AG09309 (cell line): ENCODE results near the gene SERP2.

Experiments used
- DNase-seq: peaks from one replicate; pipeline ENCODE4 v3.0.0-alpha.2; 2010; ENCODE audit warnings: low read depth
- H3K4me3 ChIP-seq: 2 replicates; pipeline ENCODE4 v1.5.1; 2011; ENCODE audit warnings: mild to moderate bottlenecking, low read depth, low read length, moderate library complexity; ENCODE audit not compliant: control insufficient read depth
- CTCF ChIP-seq: IDR thresholded peaks from 2 replicates; pipeline ENCODE4 v1.5.1; 2011; ENCODE audit warnings: mild to moderate bottlenecking, low read depth, low read length, inconsistent platforms; ENCODE audit not compliant: insufficient read depth, control insufficient read depth; ENCODE audit errors: missing control alignments

SERP2 gene

GRCh38 chr13:44374348-44374712 lies 706 bp downstream of the SERP2 start:
- peak overlapping the region; percentile 35; the same call in 1 of the 2 replicates for H3K4me3 ChIP-seq
- DNase-seq = no peak
- no peak for TF ChIP-seq CTCF

GRCh38 chr13:44378277-44378676 lies 4.7 kb downstream of the SERP2 start:
- H3K4me3 ChIP-seq = no peak overlapping the region
- no peak for TF ChIP-seq CTCF
- no peak for DNase-seq

GRCh38 chr13:44379885-44380284 lies 6.3 kb downstream of the SERP2 start:
- H3K4me3 ChIP-seq = no peak overlapping the region
- no peak for DNase-seq
- TF ChIP-seq CTCF = no peak

- no peak overlapping the region for H3K4me3 ChIP-seq
- DNase-seq = no peak
- TF ChIP-seq CTCF = no peak
Measured at GRCh38 chr13:44380404-44381165, 7.0 kb downstream of the SERP2 start.

GRCh38 chr13:44382635-44383145 lies 9.1 kb downstream of the SERP2 start:
- no peak overlapping the region for H3K4me3 ChIP-seq
- no peak for TF ChIP-seq CTCF
- no peak for DNase-seq

GRCh38 chr13:44383945-44384344 lies 10.3 kb downstream of the SERP2 start:
- H3K4me3 ChIP-seq = no peak overlapping the region
- DNase-seq = no peak
- no peak for TF ChIP-seq CTCF

GRCh38 chr13:44384778-44385177 lies 11.2 kb downstream of the SERP2 start:
- no peak for DNase-seq
- TF ChIP-seq CTCF = no peak
- H3K4me3 ChIP-seq = no peak overlapping the region
